Epithelial cell of esophagus (primary cell): Measurements from ENCODE around the gene PSMD1.

Source experiments
- DNase-seq: peaks from one replicate; pipeline ENCODE4 v3.0.0; 2010; ENCODE audit warnings: low read depth
- H3K4me3 ChIP-seq: 2 replicates; pipeline ENCODE4 v1.5.1; 2011; ENCODE audit warnings: mild to moderate bottlenecking, low read length, control low read depth
- TF ChIP-seq, protein P1 (sequence below): IDR thresholded peaks from 2 replicates; pipeline ENCODE4 v1.5.1; 2011; ENCODE audit warnings: low read depth, mild to moderate bottlenecking, low read length, control low read depth, inconsistent platforms; ENCODE audit not compliant: insufficient read depth; ENCODE audit errors: missing control alignments

PSMD1 gene

GRCh38 chr2:231050018-231050901 lies 6.4 kb upstream of the PSMD1 start:
- H3K4me3 ChIP-seq, result no peak overlapping the region
- TF ChIP-seq, protein P1, sequence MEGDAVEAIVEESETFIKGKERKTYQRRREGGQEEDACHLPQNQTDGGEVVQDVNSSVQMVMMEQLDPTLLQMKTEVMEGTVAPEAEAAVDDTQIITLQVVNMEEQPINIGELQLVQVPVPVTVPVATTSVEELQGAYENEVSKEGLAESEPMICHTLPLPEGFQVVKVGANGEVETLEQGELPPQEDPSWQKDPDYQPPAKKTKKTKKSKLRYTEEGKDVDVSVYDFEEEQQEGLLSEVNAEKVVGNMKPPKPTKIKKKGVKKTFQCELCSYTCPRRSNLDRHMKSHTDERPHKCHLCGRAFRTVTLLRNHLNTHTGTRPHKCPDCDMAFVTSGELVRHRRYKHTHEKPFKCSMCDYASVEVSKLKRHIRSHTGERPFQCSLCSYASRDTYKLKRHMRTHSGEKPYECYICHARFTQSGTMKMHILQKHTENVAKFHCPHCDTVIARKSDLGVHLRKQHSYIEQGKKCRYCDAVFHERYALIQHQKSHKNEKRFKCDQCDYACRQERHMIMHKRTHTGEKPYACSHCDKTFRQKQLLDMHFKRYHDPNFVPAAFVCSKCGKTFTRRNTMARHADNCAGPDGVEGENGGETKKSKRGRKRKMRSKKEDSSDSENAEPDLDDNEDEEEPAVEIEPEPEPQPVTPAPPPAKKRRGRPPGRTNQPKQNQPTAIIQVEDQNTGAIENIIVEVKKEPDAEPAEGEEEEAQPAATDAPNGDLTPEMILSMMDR, result no peak
- no peak for DNase-seq

- no peak overlapping the region for H3K4me3 ChIP-seq
- TF ChIP-seq, protein P1, result no peak
- DNase-seq, result no peak
These were observed 5.6 kb upstream of the PSMD1 start for GRCh38 chr2:231051116-231051515.

GRCh38 chr2:231052494-231053451 lies 3.9 kb upstream of the PSMD1 start:
- peak; percentile 86 for DNase-seq
- TF ChIP-seq, protein P1, result peak; percentile 91

GRCh38 chr2:231053846-231054245 lies 2.8 kb upstream of the PSMD1 start:
- no peak for DNase-seq
- TF ChIP-seq, protein P1, result no peak
- H3K4me3 ChIP-seq, result no peak overlapping the region

More at GRCh38 chr2:231052494-231053451, 3.9 kb upstream of the PSMD1 start:
- peak overlapping the region; percentile 42 for H3K4me3 ChIP-seq

- TF ChIP-seq, protein P1, result no peak
- peak overlapping the region; percentile 97 for H3K4me3 ChIP-seq
- peak; percentile 46 for DNase-seq
These were observed 923 bp downstream of the PSMD1 start for GRCh38 chr2:231057590-231057989.

DNA sequence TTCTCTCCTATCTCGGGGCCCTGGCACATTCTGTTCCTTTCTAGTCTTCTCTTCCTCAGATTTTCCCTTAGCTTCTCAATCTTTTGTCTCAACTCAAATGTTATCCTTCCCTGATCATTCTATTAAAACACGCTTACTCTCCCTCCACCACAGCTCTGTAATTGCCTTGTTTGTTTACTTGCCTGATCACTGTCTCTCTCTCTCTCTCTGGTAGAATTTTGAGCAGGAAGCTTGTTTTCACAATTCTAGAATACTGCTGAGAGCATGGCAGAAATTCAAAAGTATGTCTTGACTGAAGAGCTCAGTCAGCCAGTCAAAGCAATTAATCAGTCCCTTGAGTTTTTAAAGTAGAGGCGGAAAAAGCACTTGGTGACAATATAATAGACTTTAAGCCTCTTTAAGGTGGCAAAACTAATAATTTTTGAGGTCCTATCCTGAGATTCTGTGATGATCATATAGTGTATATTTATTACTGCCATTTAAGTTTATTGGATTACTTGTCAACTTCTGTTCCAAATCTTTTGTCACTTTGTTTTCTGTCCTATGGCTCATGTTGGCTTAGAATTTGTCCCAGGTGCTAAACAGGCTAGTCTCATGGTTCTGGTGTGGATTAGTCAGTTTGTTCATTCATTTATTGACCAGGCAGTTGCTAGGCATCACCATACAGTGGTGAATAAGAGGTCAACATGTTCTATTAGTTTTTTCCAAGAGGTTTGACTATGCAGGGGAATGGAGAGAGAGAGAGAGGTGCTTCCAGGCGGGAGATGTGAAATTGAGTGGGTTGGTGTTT lies 2.3 kb downstream of the PSMD1 start:
- no peak overlapping the region for H3K4me3 ChIP-seq
- TF ChIP-seq, protein P1, result no peak
- peak; percentile 50 for DNase-seq
